Measurements from ENCODE around the gene GUSB.
"Not testable (repeated sequence)": the region's sequence is repeated elsewhere in the genome, so short reads cannot be mapped to it uniquely, and the experiment has no call there.

Gene GUSB

DNA sequence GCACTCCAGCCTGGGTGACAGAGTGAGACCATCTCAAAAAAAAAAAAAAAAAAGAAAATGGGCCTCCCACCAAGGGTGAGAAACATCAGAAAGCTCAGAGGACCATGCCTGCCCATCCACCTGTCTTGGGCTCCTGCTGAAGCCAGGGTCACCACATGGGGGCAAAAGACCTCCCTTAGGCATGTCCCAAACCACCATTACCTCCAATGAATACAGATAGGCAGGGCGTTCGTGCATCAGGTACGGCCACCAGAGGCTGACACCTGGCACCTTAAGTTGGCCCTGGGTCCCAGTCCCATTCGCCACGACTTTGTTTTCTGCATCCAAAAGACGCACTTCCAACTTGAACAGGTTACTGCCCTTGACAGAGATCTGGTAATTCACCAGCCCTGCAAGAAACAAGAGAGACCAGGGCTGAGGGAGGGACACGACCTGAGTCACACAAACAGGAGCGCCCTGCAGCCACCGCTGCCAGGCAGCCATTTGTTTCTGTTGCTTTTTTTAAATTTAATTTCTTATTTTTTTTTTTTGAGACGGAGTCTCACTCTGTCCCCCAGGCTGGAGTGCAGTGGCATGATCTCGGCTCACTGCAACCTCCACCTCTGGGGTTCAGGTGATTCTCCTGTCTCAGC is 6.1 kb downstream of the GUSB start:
- Histone ChIP-seq H3K27me3 (ENCODE audit: control insufficient read depth in 5 of 5, insufficient read depth in 4 of 5, low read length in 5 of 5) (no peaks in the 10 kb centered on the region), H3K27ac (ENCODE audit: low read depth, low read length) (no peak overlapping the region), H3K9ac (ENCODE audit: low read length in 5 of 5) (no peak overlapping the region), H3K36me3 (ENCODE audit: control insufficient read depth in 5 of 5, insufficient read depth in 5 of 5, low read length in 5 of 5) (peaks cover 0 to 67% (median 57%) of the 10 kb centered on the region in 5 donors), H3K4me3 (ENCODE audit: low read depth in 1 of 5, low read length in 5 of 5) (no peak overlapping the region), H3K4me1 (ENCODE audit: control insufficient read depth in 5 of 5, insufficient read depth in 5 of 5, low read length in 5 of 5) (peaks cover 6 to 9% (median 9%) of the 10 kb centered on the region in 5 donors), H3K9me3 (ENCODE audit: control insufficient read depth in 5 of 5, low read length in 5 of 5) (no peaks in the 10 kb centered on the region)

DNA sequence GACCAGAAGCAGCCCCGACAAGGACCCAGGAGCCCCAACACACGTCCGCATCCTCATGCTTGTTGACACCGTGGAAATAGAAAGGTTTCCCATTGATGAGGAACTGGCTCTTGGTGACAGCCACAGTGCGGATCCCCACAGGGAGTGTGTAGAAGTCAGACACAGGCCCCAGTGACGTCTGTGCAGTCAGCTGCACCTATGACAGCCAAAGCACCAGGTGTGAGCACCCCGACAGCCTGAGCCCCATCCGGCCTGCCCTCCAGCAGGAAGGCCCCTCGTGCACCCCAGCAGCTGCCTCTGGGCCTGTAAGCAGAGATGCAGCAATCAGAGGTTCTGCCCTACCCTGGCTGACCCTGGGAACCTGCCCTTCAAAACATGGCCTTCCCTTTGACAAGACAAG is 7.1 kb downstream of the GUSB start:
- H3K4me3 ChIP-seq (ENCODE audit: low read depth in 1 of 5, low read length in 5 of 5) = no peak overlapping the region
- no peaks in the 10 kb centered on the region for H3K9me3 ChIP-seq (ENCODE audit: control insufficient read depth in 5 of 5, low read length in 5 of 5)
- no peaks in the 10 kb centered on the region for H3K27me3 ChIP-seq (ENCODE audit: control insufficient read depth in 5 of 5, insufficient read depth in 4 of 5, low read length in 5 of 5)
- no peak overlapping the region for H3K9ac ChIP-seq (ENCODE audit: low read length in 5 of 5)
- peaks cover 0 to 77% (median 64%) of the 10 kb centered on the region in 5 donors for H3K36me3 ChIP-seq (ENCODE audit: control insufficient read depth in 5 of 5, insufficient read depth in 5 of 5, low read length in 5 of 5)
- H3K27ac ChIP-seq (ENCODE audit: low read depth, low read length) = no peak overlapping the region
- H3K4me1 ChIP-seq (ENCODE audit: control insufficient read depth in 5 of 5, insufficient read depth in 5 of 5, low read length in 5 of 5) = no peaks in the 10 kb centered on the region

DNA sequence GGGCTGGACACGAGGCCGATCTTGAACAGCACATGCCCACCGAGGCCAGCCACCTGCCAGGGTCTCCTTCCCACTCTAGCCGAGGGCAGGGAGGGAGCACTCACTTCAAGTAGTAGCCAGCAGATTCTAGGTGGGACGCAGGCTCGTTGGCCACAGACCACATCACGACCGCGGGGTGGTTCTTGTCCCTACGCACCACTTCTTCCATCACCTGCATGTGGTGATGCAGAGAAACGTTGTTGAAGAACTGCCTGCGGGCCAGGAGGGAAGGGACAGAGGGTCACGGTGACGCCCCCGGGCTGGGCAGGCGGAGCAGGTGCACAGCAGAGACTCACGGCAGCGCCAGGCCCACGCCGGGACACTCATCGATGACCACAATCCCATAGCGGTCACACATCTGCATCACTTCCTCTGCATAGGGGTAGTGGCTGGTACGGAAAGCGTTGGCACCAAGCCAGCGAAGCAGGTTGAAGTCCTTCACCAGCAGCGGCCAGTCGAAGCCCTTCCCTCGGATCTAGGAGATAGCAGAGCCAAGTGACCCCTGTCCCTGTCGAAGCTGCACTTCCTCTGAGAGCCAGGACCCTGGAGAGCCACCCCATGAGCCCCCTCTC is 7.7 kb downstream of the GUSB start:
- H3K4me3 ChIP-seq (ENCODE audit: low read depth in 1 of 5, low read length in 5 of 5) = no peak overlapping the region
- H3K9ac ChIP-seq (ENCODE audit: low read length in 5 of 5) = no peak overlapping the region
- H3K27ac ChIP-seq (ENCODE audit: low read depth, low read length) = no peak overlapping the region
- H3K9me3 ChIP-seq (ENCODE audit: control insufficient read depth in 5 of 5, low read length in 5 of 5) = no peaks in the 10 kb centered on the region
- peaks cover 0 to 77% (median 65%) of the 10 kb centered on the region in 5 donors for H3K36me3 ChIP-seq (ENCODE audit: control insufficient read depth in 5 of 5, insufficient read depth in 5 of 5, low read length in 5 of 5)
- H3K4me1 ChIP-seq (ENCODE audit: control insufficient read depth in 5 of 5, insufficient read depth in 5 of 5, low read length in 5 of 5) = no peaks in the 10 kb centered on the region
- H3K27me3 ChIP-seq (ENCODE audit: control insufficient read depth in 5 of 5, insufficient read depth in 4 of 5, low read length in 5 of 5) = no peaks in the 10 kb centered on the region

DNA sequence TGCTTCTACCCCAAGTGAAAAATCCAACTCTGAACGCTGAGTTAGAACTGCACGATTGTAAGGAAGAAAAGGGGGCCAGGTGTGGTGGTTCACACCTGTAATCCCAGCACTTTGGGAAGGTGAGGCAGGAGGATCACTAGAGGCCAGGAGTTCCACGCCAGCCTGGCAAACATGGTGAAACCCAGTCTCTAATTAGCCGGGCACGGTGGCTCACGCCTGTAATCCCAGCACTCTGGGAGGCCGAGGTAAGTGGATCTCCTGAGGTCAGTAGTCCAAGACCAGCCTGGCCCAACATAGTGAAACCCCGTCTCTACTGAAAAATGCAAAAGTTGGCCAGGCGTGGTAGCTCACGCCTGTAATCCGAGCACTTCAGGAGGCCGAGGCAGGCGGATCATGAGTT is 9.0 kb downstream of the GUSB start:
- Histone ChIP-seq H3K9ac (ENCODE audit: low read length in 5 of 5) (no peak overlapping the region), H3K9me3 (ENCODE audit: control insufficient read depth in 5 of 5, low read length in 5 of 5) (no peaks in the 10 kb centered on the region), H3K27me3 (ENCODE audit: control insufficient read depth in 5 of 5, insufficient read depth in 4 of 5, low read length in 5 of 5) (no peaks in the 10 kb centered on the region), H3K36me3 (ENCODE audit: control insufficient read depth in 5 of 5, insufficient read depth in 5 of 5, low read length in 5 of 5) (peaks cover 0 to 84% (median 71%) of the 10 kb centered on the region in 5 donors), H3K27ac (ENCODE audit: low read depth, low read length) (no peak overlapping the region), H3K4me1 (ENCODE audit: control insufficient read depth in 5 of 5, insufficient read depth in 5 of 5, low read length in 5 of 5) (no peaks in the 10 kb centered on the region), H3K4me3 (ENCODE audit: low read depth in 1 of 5, low read length in 5 of 5) (no peak overlapping the region)

DNA sequence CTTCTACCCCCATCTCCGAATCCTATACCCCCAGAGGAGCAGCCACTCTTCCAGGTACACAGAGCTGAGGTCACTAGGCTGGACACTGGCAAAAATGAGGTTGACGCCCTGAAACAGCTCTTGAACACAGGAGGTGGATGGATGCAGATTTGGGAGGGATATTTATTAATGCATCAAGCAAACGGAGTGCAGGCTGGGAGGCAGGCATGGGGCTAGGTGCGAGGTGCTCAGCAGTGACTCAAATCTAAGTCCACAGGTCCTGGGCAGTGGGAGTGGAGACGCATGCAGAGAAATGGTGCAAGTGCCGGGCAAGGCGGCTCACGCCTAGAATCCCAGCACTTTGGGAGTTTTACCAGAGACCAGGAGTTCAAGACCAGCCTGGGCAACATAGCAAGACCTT is 11.0 kb downstream of the GUSB start:
- Histone ChIP-seq H3K27ac (ENCODE audit: low read depth, low read length) (no peak overlapping the region), H3K9ac (ENCODE audit: low read length in 5 of 5) (no peak overlapping the region), H3K27me3 (ENCODE audit: control insufficient read depth in 5 of 5, insufficient read depth in 4 of 5, low read length in 5 of 5) (no peaks in the 10 kb centered on the region), H3K4me1 (ENCODE audit: control insufficient read depth in 5 of 5, insufficient read depth in 5 of 5, low read length in 5 of 5) (no peaks in the 10 kb centered on the region), H3K9me3 (ENCODE audit: control insufficient read depth in 5 of 5, low read length in 5 of 5) (no peaks in the 10 kb centered on the region), H3K36me3 (ENCODE audit: control insufficient read depth in 5 of 5, insufficient read depth in 5 of 5, low read length in 5 of 5) (peaks cover 0 to 97% (median 84%) of the 10 kb centered on the region in 5 donors), H3K4me3 (ENCODE audit: low read depth in 1 of 5, low read length in 5 of 5) (no peak overlapping the region)

DNA sequence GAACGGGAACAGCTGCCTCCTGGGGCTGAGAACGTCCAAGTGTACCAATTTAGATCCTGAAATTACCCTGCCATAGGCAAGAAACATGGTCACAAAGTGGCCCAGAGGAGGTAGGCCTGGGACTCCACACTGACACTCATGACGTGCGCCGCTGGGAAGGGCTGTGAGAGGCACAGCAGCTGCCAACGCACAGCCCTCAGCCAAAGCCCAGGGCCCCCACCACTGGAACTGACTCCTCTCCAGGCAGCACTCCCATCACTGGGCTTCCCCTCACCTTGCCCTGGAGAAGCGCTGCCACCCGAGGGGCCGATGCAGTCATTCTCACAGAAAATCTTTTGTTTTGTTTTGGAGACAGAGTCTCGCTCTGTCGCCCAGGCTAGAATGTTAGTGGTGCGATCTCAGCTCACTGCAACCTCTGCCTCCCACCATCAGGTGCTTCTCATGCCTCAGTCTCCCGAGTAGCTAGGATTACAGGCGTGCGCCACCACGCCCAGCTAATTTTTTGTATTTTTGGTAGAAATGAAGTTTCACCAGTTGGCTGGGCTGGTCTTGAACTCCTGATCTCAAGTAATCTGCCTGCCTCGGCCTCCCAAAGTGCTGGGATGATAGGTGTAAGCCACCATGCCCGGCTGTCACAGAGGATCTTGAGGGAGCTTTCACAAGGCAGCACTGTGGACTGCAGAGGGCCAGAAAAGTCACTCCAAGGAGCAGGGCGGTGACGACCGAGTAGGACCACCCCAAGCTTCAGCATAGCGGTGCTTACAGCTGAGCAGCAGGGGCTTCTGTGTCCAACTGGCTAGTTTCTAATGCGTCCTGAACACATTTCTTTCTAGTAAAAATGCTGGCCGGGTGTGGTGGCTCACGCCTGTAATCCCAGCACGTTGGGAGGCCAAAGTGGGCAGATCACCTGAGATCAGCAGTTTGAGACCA is 13.5 kb downstream of the GUSB start:
- H3K4me3 ChIP-seq (ENCODE audit: low read depth in 1 of 5, low read length in 5 of 5) = no peak overlapping the region
- peaks cover 6 to 95% (median 79%) of the 10 kb centered on the region in 5 donors for H3K36me3 ChIP-seq (ENCODE audit: control insufficient read depth in 5 of 5, insufficient read depth in 5 of 5, low read length in 5 of 5)
- no peak overlapping the region for H3K27ac ChIP-seq (ENCODE audit: low read depth, low read length)

DNA sequence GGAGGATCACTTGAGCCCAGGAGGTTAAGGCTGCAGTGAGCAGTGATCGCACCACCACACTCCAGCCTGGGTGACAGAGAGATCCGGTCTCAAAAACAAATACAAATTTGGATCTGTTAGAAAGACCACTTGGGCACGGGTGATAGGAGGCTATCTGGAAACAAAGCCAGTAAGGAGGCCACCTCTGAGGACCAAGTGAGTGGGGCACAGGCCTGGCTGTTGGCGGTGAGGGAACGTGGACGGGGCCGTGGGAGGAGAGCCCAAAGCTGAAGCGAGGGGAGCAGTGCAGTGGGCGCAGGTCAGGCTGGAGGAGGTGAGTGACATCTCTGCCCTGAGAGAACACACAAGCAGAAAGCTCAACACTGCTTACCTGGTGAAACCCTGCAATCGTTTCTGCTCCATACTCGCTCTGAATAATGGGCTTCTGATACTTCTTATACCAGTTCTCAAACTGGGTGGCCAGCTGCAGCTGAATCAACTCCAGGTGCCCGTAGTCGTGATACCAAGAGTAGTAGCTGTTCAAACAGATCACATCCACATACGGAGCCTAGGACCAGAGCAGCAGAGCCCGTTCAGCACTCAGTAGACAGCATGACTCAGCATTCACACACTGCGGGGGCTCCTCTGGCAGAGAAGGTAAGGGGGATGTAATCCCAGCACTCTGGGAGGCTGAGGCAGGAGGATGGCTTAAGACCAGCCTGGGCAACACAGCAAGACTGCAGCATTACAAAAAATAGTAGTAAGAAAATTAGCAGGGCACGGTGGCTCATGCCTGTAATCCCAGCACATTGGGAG is 14.5 kb downstream of the GUSB start:
- Histone ChIP-seq H3K4me3 (ENCODE audit: low read depth in 1 of 5, low read length in 5 of 5) (no peak overlapping the region), H3K27ac (ENCODE audit: low read depth, low read length) (no peak overlapping the region), H3K4me1 (ENCODE audit: control insufficient read depth in 5 of 5, insufficient read depth in 5 of 5, low read length in 5 of 5) (no peaks in the 10 kb centered on the region), H3K9ac (ENCODE audit: low read length in 5 of 5) (no peak overlapping the region), H3K27me3 (ENCODE audit: control insufficient read depth in 5 of 5, insufficient read depth in 4 of 5, low read length in 5 of 5) (no peaks in the 10 kb centered on the region), H3K36me3 (ENCODE audit: control insufficient read depth in 5 of 5, insufficient read depth in 5 of 5, low read length in 5 of 5) (peaks cover 6 to 95% (median 77%) of the 10 kb centered on the region in 5 donors), H3K9me3 (ENCODE audit: control insufficient read depth in 5 of 5, low read length in 5 of 5) (no peaks in the 10 kb centered on the region)

More for the DNA sequence above, 13.5 kb downstream of the GUSB start:
- Histone ChIP-seq H3K27me3 (ENCODE audit: control insufficient read depth in 5 of 5, insufficient read depth in 4 of 5, low read length in 5 of 5) (no peaks in the 10 kb centered on the region), H3K4me1 (ENCODE audit: control insufficient read depth in 5 of 5, insufficient read depth in 5 of 5, low read length in 5 of 5) (no peaks in the 10 kb centered on the region), H3K9me3 (ENCODE audit: control insufficient read depth in 5 of 5, low read length in 5 of 5) (no peaks in the 10 kb centered on the region), H3K9ac (ENCODE audit: low read length in 5 of 5) (no peak overlapping the region)

DNA sequence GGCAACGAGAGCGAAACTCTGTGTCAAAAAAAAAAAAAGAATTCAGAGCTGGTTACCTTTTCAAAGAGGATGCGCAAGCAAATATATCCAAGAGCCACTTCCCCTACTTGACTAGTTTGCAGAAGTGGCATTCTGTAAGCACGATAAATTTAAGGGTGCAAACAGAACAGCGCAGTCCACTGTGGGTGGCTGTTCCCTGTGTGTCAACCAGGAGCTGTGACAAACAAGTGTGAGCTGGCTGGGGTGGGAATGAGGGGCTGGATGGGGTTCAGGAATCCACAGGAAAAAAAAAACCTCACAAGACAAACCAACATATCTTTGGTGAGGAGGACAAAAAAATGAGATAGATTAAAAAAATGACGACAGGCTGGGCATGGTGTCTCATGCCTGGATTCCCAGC is 15.9 kb downstream of the GUSB start:
- Histone ChIP-seq H3K9ac (ENCODE audit: low read length in 5 of 5) (no peak overlapping the region), H3K9me3 (ENCODE audit: control insufficient read depth in 5 of 5, low read length in 5 of 5) (no peaks in the 10 kb centered on the region), H3K27ac (ENCODE audit: low read depth, low read length) (no peak overlapping the region), H3K36me3 (ENCODE audit: control insufficient read depth in 5 of 5, insufficient read depth in 5 of 5, low read length in 5 of 5) (peaks cover 6 to 96% (median 75%) of the 10 kb centered on the region in 5 donors), H3K4me1 (ENCODE audit: control insufficient read depth in 5 of 5, insufficient read depth in 5 of 5, low read length in 5 of 5) (no peaks in the 10 kb centered on the region), H3K27me3 (ENCODE audit: control insufficient read depth in 5 of 5, insufficient read depth in 4 of 5, low read length in 5 of 5) (no peaks in the 10 kb centered on the region), H3K4me3 (ENCODE audit: low read depth in 1 of 5, low read length in 5 of 5) (no peak overlapping the region)

DNA sequence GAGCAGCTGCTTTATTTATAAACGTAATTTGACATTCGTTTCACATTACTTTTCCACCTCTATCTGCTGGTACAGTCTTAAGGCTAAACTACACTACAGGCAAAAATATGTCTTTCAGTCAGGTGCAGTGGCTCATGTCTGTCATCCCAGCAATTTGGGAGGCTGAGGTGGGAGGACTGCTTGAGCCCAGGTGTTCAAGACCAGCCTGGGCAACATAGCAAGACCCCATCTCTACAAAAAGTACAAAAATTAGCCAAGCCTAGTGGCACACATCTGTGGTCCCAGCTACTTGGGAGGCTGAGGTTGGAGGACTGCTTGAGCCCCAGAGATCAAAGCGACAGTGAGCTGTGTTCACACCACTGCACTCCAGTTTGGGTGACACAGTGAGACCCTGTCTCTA is 17.3 kb downstream of the GUSB start:
- not testable (repeated sequence) for H3K9ac ChIP-seq (ENCODE audit: low read length in 5 of 5); H3K4me3 ChIP-seq (ENCODE audit: low read depth in 1 of 5, low read length in 5 of 5); H3K4me1 ChIP-seq (ENCODE audit: control insufficient read depth in 5 of 5, insufficient read depth in 5 of 5, low read length in 5 of 5); H3K27me3 ChIP-seq (ENCODE audit: control insufficient read depth in 5 of 5, insufficient read depth in 4 of 5, low read length in 5 of 5); H3K27ac ChIP-seq (ENCODE audit: low read depth, low read length); H3K9me3 ChIP-seq (ENCODE audit: control insufficient read depth in 5 of 5, low read length in 5 of 5)
- H3K36me3 ChIP-seq (ENCODE audit: control insufficient read depth in 5 of 5, insufficient read depth in 5 of 5, low read length in 5 of 5) = peaks cover 11 to 96% (median 80%) of the 10 kb centered on the region in 5 donors
